Gastroesophageal sphincter (tissue), 3 donors: ENCODE measurements around the gene VAPB.

Experiments
- CTCF ChIP-seq, 4 experiments: fragments of 200-600 bp in 2 of 4; fragments of 450-650 bp in 2 of 4; sonication (generic) in 1 of 4; IDR thresholded peaks; one replicate each; pipeline ENCODE4 v1.5.1; 2017 to 2019; ENCODE audit warnings: antibody characterized with exemption in 4 of 4, mild to moderate bottlenecking in 2 of 4, moderate library complexity in 2 of 4
- POLR2AphosphoS5 ChIP-seq: sonication (generic); formaldehyde crosslinking; IDR thresholded peaks from one replicate; pipeline ENCODE4 v1.6.1; 2017; ENCODE audit warnings: antibody characterized with exemption

GRCh38 chr20:58436868-58437645, 48.0 kb downstream of the VAPB start:
- TF ChIP-seq CTCF (IDR thresholded peaks at IDR 0.05) (no peak), POLR2AphosphoS5 (no peak)
